Neural cell (in vitro differentiated cells): Measurements from ENCODE around the gene GTF2A1.

Experiments used
- POLR2AphosphoS5 ChIP-seq: IDR thresholded peaks from 2 replicates; pipeline ENCODE4 v1.6.1; 2012
- TF ChIP-seq, protein P1 (sequence below): fragments of 450-650 bp; IDR thresholded peaks from 2 replicates; pipeline ENCODE4 v1.5.1; 2014; ENCODE audit warnings: antibody characterized with exemption, mild to moderate bottlenecking, moderate library complexity; ENCODE audit not compliant: poor library complexity, severe bottlenecking
- TF ChIP-seq, protein P2 (sequence below): IDR thresholded peaks from 2 replicates; pipeline ENCODE4 v1.6.1; 2012; ENCODE audit warnings: borderline replicate concordance

GRCh38 chr14:81269979-81270375, 49.2 kb upstream of the GTF2A1 start:
- TF ChIP-seq, protein P1, sequence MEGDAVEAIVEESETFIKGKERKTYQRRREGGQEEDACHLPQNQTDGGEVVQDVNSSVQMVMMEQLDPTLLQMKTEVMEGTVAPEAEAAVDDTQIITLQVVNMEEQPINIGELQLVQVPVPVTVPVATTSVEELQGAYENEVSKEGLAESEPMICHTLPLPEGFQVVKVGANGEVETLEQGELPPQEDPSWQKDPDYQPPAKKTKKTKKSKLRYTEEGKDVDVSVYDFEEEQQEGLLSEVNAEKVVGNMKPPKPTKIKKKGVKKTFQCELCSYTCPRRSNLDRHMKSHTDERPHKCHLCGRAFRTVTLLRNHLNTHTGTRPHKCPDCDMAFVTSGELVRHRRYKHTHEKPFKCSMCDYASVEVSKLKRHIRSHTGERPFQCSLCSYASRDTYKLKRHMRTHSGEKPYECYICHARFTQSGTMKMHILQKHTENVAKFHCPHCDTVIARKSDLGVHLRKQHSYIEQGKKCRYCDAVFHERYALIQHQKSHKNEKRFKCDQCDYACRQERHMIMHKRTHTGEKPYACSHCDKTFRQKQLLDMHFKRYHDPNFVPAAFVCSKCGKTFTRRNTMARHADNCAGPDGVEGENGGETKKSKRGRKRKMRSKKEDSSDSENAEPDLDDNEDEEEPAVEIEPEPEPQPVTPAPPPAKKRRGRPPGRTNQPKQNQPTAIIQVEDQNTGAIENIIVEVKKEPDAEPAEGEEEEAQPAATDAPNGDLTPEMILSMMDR = no peak
- TF ChIP-seq POLR2AphosphoS5 = no peak
- TF ChIP-seq, protein P2, sequence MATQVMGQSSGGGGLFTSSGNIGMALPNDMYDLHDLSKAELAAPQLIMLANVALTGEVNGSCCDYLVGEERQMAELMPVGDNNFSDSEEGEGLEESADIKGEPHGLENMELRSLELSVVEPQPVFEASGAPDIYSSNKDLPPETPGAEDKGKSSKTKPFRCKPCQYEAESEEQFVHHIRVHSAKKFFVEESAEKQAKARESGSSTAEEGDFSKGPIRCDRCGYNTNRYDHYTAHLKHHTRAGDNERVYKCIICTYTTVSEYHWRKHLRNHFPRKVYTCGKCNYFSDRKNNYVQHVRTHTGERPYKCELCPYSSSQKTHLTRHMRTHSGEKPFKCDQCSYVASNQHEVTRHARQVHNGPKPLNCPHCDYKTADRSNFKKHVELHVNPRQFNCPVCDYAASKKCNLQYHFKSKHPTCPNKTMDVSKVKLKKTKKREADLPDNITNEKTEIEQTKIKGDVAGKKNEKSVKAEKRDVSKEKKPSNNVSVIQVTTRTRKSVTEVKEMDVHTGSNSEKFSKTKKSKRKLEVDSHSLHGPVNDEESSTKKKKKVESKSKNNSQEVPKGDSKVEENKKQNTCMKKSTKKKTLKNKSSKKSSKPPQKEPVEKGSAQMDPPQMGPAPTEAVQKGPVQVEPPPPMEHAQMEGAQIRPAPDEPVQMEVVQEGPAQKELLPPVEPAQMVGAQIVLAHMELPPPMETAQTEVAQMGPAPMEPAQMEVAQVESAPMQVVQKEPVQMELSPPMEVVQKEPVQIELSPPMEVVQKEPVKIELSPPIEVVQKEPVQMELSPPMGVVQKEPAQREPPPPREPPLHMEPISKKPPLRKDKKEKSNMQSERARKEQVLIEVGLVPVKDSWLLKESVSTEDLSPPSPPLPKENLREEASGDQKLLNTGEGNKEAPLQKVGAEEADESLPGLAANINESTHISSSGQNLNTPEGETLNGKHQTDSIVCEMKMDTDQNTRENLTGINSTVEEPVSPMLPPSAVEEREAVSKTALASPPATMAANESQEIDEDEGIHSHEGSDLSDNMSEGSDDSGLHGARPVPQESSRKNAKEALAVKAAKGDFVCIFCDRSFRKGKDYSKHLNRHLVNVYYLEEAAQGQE = no peak
